Hypothalamus (tissue), 51 donors: ENCODE data around the gene UBL4B.

Experiments used
- DNase-seq, 51 donors: peaks; one replicate each; lab custom pipeline; 2025; lab: John Stamatoyannopoulos, UW

Gene UBL4B

GRCh38 chr1:110151175-110151669 is 39.0 kb downstream of the UBL4B start:
- no peak for DNase-seq

GRCh38 chr1:110152133-110152785 is 40.0 kb downstream of the UBL4B start:
- peak in 1 of 51 donors; percentile 75 for DNase-seq

- DNase-seq: no peak
Observed at GRCh38 chr1:110153407-110153950, 41.2 kb downstream of the UBL4B start.

- DNase-seq: peak in 1 of 51 donors; percentile 7
Observed at GRCh38 chr1:110155878-110156522, 43.8 kb downstream of the UBL4B start.

GRCh38 chr1:110158261-110158660 is 46.0 kb downstream of the UBL4B start:
- no peak for DNase-seq

- DNase-seq: no peak
Observed at GRCh38 chr1:110159168-110159567, 46.9 kb downstream of the UBL4B start.

- DNase-seq: no peak
Observed at GRCh38 chr1:110160538-110161100, 48.4 kb downstream of the UBL4B start.

- DNase-seq: no peak
Observed at GRCh38 chr1:110161165-110161564, 48.9 kb downstream of the UBL4B start.

- DNase-seq: peak in 20 of 51 donors; percentile 4 to 66 (median 32)
Observed at GRCh38 chr1:110161849-110162248, 49.6 kb downstream of the UBL4B start.
